GM23338 (cell line): ENCODE data around the gene ABCG2. TPM values are rescaled to one million over a fixed set of nuclear protein-coding genes. Genes with fewer than 3 reads are reported as not detected.

Experiments
- ATAC-seq: fragments of 200-7000 bp; cut with Tn5 transposase; 3 replicates; pipeline ENCODE4 v1.9.1; 2020
- DNase-seq: peaks from one replicate; pipeline ENCODE4 v3.0.0-alpha.2; 2015; ENCODE audit warnings: low spot score
- H2AFZ ChIP-seq: fragments of 200-600 bp; sonication (generic); 2 replicates; pipeline ENCODE4 v1.8.0; 2016; ENCODE audit warnings: antibody characterized with exemption, mild to moderate bottlenecking, moderate library complexity
- H3F3A ChIP-seq: fragments of 200-600 bp; sonication (generic); replicated peaks from 2 replicates; pipeline ENCODE4 v1.8.0; 2017; ENCODE audit warnings: antibody characterized with exemption, mixed run types, low read depth
- H3K27ac ChIP-seq: fragments of 200-600 bp; sonication (generic); 2 replicates; pipeline ENCODE4 v1.6.1; 2016; ENCODE audit warnings: low read depth
- H3K27me3 ChIP-seq: fragments of 200-600 bp; sonication (generic); 2 replicates; pipeline ENCODE4 v1.8.0; 2016; ENCODE audit warnings: mild to moderate bottlenecking, mixed run types, moderate library complexity; ENCODE audit not compliant: insufficient read depth
- H3K36me3 ChIP-seq: fragments of 200-600 bp; sonication (generic); 2 replicates; pipeline ENCODE4 v1.8.0; 2016; ENCODE audit warnings: mild to moderate bottlenecking; ENCODE audit not compliant: insufficient read depth
- H3K4me1 ChIP-seq: fragments of 200-600 bp; sonication (generic); 2 replicates; pipeline ENCODE4 v1.8.0; 2016; ENCODE audit warnings: mild to moderate bottlenecking, moderate library complexity; ENCODE audit not compliant: insufficient read depth
- H3K4me2 ChIP-seq: fragments of 200-600 bp; sonication (generic); 2 replicates; pipeline ENCODE4 v1.7.1; 2017; ENCODE audit warnings: mixed run types
- H3K4me3 ChIP-seq: fragments of 200-600 bp; sonication (generic); 2 replicates; pipeline ENCODE4 v1.6.1; 2016; ENCODE audit warnings: mixed run types
- H3K79me2 ChIP-seq: fragments of 200-600 bp; sonication (generic); replicated peaks from 2 replicates; pipeline ENCODE4 v1.8.0; 2017; ENCODE audit warnings: mild to moderate bottlenecking; ENCODE audit not compliant: insufficient read depth
- H3K9me2 ChIP-seq: fragments of 200-600 bp; sonication (generic); 2 replicates; pipeline ENCODE4 v1.8.0; 2017; ENCODE audit not compliant: insufficient read depth
- H4K20me1 ChIP-seq: fragments of 200-600 bp; sonication (generic); replicated peaks from 2 replicates; pipeline ENCODE4 v1.8.0; 2017; ENCODE audit warnings: mild to moderate bottlenecking; ENCODE audit not compliant: insufficient read depth
- H3K27ac Mint-ChIP-seq: 2 replicates; pipeline ENCODE4 v1.8.0; 2020; ENCODE audit warnings: inconsistent platforms, mild to moderate bottlenecking, moderate library complexity, mixed read lengths
- H3K27me3 Mint-ChIP-seq: 3 replicates; pipeline ENCODE4 v1.8.0; 2022; ENCODE audit warnings: low read depth, mild to moderate bottlenecking, moderate library complexity, mixed read lengths, inconsistent platforms; ENCODE audit not compliant: insufficient read depth, poor library complexity
- H3K36me3 Mint-ChIP-seq: 3 replicates; pipeline ENCODE4 v1.8.0; 2021; ENCODE audit warnings: low read depth, mild to moderate bottlenecking, inconsistent platforms, moderate library complexity, mixed read lengths
- H3K4me1 Mint-ChIP-seq: 3 replicates; pipeline ENCODE4 v1.8.0; 2020; ENCODE audit warnings: mild to moderate bottlenecking, inconsistent platforms, mixed read lengths
- H3K4me3 Mint-ChIP-seq: 3 replicates; pipeline ENCODE4 v1.8.0; 2021; ENCODE audit warnings: moderate library complexity, mild to moderate bottlenecking, inconsistent platforms, mixed read lengths
- H3K9me3 Mint-ChIP-seq: 3 replicates; pipeline ENCODE4 v1.8.0; 2020; ENCODE audit warnings: moderate library complexity, mild to moderate bottlenecking, inconsistent platforms, mixed read lengths
- CREB1 ChIP-seq: fragments of 250-450 bp; sonication (Bioruptor Pico); IDR thresholded peaks from 2 replicates; pipeline ENCODE4 v1.5.0; 2020; ENCODE audit warnings: low read depth, mild to moderate bottlenecking, moderate library complexity
- CTCF ChIP-seq, 2 experiments: fragments of 200-600 bp in 1 of 2; sonication (generic) in 1 of 2; conservative IDR thresholded peaks; 2 replicates each; pipeline versions ENCODE4 v1.5.1 to v1.6.1; 2016 to 2017; ENCODE audit warnings: antibody characterized with exemption in 2 of 2, low read depth in 2 of 2, mild to moderate bottlenecking in 2 of 2, moderate library complexity in 1 of 2
- EZH2phosphoT487 ChIP-seq: fragments of 200-600 bp; sonication (generic); IDR thresholded peaks from one replicate; pipeline ENCODE4 v1.8.1; 2018; ENCODE audit warnings: antibody characterized with exemption; ENCODE audit not compliant: unreplicated experiment
- JUNB ChIP-seq: IDR thresholded peaks from one replicate; pipeline ENCODE4 v1.6.1; 2016; ENCODE audit warnings: antibody characterized with exemption; ENCODE audit not compliant: unreplicated experiment
- POLR2AphosphoS5 ChIP-seq: IDR thresholded peaks from 2 replicates; pipeline ENCODE4 v1.6.1; 2016; ENCODE audit warnings: antibody characterized with exemption, low read depth
- REST ChIP-seq: IDR thresholded peaks from one replicate; pipeline ENCODE4 v1.6.1; 2018; ENCODE audit warnings: antibody characterized with exemption; ENCODE audit not compliant: unreplicated experiment
- ZNF462 ChIP-seq: fragments of 250-450 bp; sonication (Bioruptor Pico); IDR thresholded peaks from 2 replicates; pipeline ENCODE4 v1.5.0; 2020; ENCODE audit warnings: mild to moderate bottlenecking, moderate library complexity
- polyA plus RNA-seq: library from polyadenylated mRNA; unstranded; fragments of >200 nt; fragmentation: Nextera tagmentation; extraction: Ambion mirVana; gene quantifications from 2 replicates; pipeline ENCODE4 v1.2.1, GENCODE V29; 2016
- total RNA-seq: library from RNA; depleted of rRNA; stranded (reverse); fragments of >200 nt; shearing (Covaris generic); gene quantifications from 2 replicates; pipeline ENCODE4 v1.2.3, GENCODE V29; 2014

The ABCG2 gene
- total and polyA plus RNA-seq, 2 experiments from 2014 or later, result 1.5 to 10.6 TPM

GRCh38 chr4:88045021-88045420, 113.4 kb downstream of the ABCG2 start:
- TF ChIP-seq JUNB, result no peak
- TF ChIP-seq POLR2AphosphoS5, result no peak
- TF ChIP-seq EZH2phosphoT487, result no peak
- no peaks in the 10 kb centered on the region for H3K4me1 Mint-ChIP-seq
- H3K4me3 ChIP-seq, result no peak overlapping the region
- 0 out of 2 replicates have a peak, but pooled peaks cover 3% of the 10 kb centered on the region for H3F3A ChIP-seq
- no peak overlapping the region for H2AFZ ChIP-seq
- H3K9me2 ChIP-seq, result no peaks in the 10 kb centered on the region
- no peaks in the 10 kb centered on the region for H3K27me3 ChIP-seq
- peaks cover 9% of the 10 kb centered on the region for H4K20me1 ChIP-seq
- no peaks in the 10 kb centered on the region for H3K4me1 ChIP-seq
- H3K79me2 ChIP-seq, result no peaks in the 10 kb centered on the region
- peaks cover 40% of the 10 kb centered on the region for H3K36me3 Mint-ChIP-seq
- ATAC-seq (no peak), DNase-seq (no peak)
- no peak overlapping the region for H3K27ac Mint-ChIP-seq
- H3K27me3 Mint-ChIP-seq, result peaks cover 2% of the 10 kb centered on the region
- H3K9me3 Mint-ChIP-seq, result no peaks in the 10 kb centered on the region
- no peak overlapping the region for H3K4me2 ChIP-seq
- no peak overlapping the region for H3K27ac ChIP-seq
- H3K4me3 Mint-ChIP-seq, result no peak overlapping the region
- H3K36me3 ChIP-seq, result peaks cover 61% of the 10 kb centered on the region

GRCh38 chr4:88043586-88044340, 114.7 kb downstream of the ABCG2 start:
- Histone ChIP-seq H3K9me2 (no peaks in the 10 kb centered on the region), H3K27ac (0 out of 2 replicates have a peak overlapping the region, but pooled peaks have one; percentile 32), H3K27me3 (no peaks in the 10 kb centered on the region), H3K79me2 (no peaks in the 10 kb centered on the region), H3K36me3 (peaks cover 68% of the 10 kb centered on the region), H2AFZ (no peak overlapping the region), H4K20me1 (peaks cover 9% of the 10 kb centered on the region), H3K4me1 (no peaks in the 10 kb centered on the region), H3F3A (0 out of 2 replicates have a peak, but pooled peaks cover 3% of the 10 kb centered on the region), H3K4me3 (no peak overlapping the region), H3K4me2 (no peak overlapping the region)
- peaks cover 43% of the 10 kb centered on the region for H3K36me3 Mint-ChIP-seq
- ATAC-seq (no peak), DNase-seq (no peak)
- TF ChIP-seq CREB1 (CRISPR knock-in tag) (no peak), CTCF (conservative IDR thresholded peaks at IDR 0.05; ENCODE audit: low read depth in 2 of 2) (no peak), ZNF462 (CRISPR knock-in tag) (no peak), REST (no peak)
- no peak overlapping the region for H3K4me3 Mint-ChIP-seq
- no peaks in the 10 kb centered on the region for H3K4me1 Mint-ChIP-seq
- H3K9me3 Mint-ChIP-seq, result no peaks in the 10 kb centered on the region
- H3K27me3 Mint-ChIP-seq, result peaks cover 2% of the 10 kb centered on the region
- H3K27ac Mint-ChIP-seq, result no peak overlapping the region
